ENCODE data around the gene PIK3CB.
"Not testable (repeated sequence)": the region's sequence is repeated elsewhere in the genome, so short reads cannot be mapped to it uniquely, and the experiment has no call there.

PIK3CB gene

DNA sequence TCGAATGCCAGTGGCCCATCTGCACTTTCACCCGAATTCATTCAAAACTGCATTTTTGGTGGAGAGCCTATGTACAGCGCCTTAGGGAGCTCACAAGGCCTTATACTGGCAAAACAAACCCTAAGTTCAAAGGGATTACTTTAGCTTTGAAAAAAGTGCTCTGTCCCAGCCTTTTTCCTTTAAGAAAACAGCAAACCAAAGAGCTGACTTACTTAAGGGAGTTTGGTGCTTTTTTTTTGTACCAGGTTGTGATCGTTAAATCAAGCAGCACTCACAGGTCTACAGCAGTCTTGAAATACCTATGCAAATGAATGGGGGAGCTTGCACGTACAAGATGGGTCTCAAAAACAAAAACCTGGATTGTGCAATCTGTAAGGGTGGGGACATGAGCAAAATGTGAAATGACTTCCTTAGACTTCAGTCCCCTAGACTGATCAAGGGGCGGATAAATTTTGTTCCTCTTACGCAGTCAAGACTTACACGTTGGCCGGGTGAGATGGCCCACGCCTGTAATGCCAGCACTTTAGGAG lies 11.6 kb upstream of the PIK3CB start:
- DNase-seq = no peak

DNA sequence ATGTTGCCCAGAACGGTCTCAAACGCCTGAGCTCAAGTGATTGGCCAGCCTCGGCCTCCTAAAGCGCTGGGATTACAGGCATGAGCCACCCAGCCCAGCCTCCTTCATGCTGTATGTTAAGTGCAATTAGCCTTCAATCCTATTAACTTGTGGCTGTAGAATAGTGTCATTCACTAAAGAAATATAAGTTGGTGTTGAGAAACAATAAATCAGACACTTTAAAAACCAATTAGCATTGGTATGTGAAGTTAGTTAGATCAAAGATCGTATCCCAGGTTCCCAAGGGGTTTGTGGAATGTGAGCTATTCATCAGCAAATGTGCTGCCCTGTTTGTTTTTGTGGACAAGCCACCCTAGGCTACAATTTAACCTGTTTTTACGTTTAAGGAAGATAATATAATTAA lies 11.0 kb upstream of the PIK3CB start:
- DNase-seq = no peak

DNA sequence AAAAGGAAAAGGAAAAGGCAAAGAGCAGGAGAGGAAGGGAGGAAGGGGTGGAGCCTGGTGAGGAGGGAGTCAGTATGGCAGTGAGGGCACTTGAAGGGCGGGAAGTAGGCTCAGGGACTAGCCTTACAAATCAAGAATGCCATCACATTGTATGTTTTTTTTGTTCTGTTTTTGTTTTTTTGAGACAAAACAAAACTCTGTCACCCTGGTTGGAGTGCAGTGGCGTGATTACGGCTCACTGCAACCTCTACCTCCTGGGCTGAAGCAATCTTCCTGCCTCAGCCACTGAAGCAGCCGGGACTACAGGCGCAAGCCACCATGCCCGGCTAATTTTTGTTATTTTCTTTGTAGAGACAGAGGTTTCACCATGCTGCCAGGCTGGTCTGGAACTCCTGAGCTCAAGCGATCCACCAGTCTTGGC lies 10.5 kb upstream of the PIK3CB start:
- DNase-seq = no peak

DNA sequence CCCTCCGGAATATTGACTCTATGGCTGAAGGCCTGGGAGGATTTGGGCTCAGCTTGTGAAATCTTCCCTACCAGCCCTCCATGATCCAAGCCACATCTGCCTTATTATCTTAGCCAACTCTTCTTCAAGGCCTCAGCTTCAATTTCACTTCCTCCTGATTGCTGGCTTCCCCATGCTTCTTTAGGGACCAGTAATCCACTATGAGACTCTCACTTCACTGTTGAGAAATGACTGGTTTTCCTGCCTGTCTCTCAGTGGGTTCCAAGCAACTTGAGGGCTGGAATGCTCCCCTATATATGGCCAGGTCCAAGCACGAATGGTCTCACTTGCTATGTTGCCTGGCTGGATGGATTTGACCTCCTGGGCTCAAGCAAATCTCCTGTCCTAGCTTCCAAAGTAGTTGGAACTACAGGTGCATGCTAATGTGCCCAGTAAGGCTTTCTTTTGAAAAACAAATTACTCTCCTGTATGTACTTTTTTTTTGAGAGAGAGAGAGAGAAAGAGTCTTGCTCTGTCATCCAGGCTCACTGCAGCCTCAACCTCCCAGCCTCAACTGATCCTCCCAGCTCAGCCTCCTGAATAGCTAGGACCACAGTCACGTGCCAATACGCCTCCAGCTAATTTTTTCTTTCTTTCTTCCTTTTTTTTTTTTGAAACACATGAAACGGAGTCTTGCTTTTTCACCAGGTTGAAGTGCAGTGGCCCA lies 7.9 kb upstream of the PIK3CB start:
- DNase-seq = no peak

DNA sequence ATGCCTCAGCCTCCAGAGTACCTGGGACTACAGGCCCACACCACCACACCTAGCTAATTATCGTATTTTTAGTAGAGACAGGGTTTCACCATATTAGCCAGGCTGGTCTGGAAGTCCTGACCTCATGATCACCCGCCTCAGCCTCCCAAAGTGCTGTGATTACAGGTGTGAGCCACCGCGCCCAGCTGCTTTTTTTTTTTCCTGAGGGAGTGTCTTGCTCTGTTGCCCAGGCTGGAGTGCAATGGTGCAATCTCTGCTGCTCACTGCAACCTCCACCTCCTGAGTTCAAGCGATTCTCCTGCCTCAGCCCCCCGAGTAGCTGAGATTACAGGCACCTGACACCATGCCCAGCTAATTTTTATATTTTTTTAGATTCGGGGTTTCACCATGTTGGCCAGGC lies 3.7 kb upstream of the PIK3CB start:
- DNase-seq = not testable (repeated sequence)

DNA sequence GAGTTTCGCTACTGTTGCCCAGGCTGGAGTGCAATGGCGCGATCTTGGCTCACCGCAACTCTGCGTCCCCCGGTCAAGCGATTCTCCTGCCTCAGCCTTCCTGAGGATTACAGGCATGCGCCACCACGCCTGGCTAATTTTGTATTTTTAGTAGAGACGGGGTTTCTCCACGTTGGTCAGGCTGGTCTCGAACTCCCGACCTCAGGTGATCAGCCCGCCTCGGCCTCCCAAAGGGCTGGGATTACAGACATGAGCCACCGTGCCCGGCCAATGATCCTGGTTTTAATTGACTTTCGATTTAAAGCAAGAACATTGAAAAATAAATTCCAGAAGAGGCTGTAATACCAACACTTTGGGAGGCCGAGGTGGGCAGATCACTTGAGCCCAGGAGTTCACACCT lies 1.1 kb upstream of the PIK3CB start:
- not testable (repeated sequence) for DNase-seq

DNA sequence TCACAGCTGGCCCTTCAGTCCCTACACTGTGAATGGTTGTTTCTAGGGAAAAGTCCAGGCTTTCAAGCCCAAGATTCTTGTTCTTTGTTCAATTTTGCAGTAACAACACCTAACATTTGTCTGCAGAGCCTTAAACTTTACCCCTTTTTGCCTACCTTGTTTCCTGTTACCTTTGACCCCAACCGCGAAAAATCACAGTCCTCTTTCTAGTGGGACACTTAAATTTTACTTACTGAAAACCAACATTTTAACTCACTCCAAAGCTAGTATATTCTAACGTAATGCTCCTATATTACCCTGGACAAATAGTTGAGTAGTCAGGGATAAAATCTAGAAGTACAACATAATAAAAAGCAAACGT lies 649 bp upstream of the PIK3CB start:
- no peak for DNase-seq

DNA sequence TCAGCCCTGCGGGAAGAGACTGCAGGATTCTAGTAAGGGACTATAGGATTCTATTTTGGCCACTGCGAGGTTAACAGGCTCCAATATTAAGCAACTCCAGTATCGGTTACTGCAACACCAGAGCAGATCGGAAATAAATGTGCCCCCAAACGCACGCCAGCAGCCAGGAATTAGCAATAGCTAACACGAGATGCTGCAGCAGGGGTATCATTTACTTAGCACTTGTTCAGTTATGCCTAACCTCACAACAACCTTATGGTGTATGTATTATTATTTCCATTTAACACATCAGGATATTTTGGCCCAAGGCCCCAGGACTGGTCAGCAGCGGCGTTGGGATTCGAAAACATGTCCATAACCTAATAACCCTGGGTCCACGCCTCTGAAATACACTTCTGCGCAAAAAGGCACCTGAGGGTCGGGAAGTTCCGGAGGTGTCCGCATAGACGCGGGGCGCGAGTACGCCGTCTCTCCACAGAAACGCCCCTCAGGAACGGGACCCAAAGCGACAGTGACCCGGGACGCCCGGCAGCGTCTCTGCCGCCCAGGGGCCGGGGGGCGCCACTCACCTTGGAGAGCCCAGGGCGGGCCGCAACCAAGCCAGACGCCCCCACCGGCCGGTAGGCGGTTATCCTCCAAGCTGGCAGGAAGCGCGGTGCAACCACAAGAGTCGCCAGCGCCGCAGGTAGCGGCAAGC lies 681 bp downstream of the PIK3CB start:
- DNase-seq = no peak

DNA sequence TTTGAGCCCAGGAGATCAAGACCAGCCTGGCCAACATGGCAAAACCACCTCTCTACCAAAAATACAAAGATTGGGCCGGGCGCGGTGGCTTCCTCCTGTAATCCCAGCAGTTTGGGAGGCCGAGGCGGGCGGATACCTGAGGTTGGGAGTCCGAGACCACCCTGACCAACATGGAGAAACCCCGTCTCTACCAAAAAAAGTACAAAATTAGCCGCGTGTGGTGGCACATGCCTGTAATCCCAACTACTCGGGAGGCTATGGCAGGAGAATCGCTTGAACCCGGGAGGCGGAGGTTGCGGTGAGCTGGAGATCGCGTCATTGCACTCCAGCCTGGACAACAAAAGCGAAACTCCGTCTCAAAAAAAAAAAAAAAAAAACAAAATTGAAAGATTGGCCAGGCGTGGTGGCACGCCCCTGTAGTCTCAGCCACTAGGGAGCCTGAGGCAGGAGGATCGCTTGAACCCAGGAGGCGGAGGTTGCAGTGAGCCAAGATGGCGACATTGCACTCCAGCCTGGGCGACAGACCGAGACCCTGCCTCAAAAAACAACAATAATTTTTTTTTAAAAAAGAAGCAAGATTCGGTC lies 2.2 kb downstream of the PIK3CB start:
- not testable (repeated sequence) for DNase-seq

DNA sequence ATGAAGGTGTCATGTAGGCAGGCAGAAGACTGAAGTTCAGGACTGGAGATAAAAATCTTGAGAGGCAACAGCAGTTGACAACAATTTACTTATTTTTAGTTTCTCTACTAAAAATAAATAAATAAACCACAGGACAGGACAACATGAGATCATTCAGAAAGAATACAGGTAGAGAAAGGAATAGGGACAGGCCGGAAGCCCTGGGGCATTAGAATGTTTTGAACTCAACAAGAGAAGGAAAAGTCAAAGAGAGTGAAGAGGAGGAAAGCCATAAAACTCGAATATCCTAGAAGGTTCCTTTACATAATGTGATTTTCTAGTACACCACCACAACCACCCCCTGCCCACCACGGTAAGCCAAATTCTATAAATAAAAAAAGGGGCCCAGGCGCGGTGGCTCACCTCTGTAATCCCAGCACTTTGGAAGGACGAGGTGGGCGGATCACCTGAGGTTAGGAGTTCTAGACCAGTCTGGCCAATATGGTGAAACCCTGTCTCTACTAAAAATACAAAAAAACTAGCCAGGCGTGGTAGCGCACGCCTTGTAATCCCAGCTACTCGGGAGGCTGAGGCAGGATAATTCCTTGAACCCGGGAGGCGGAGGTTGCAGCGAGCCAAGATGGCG lies 4.7 kb downstream of the PIK3CB start:
- no peak for DNase-seq

DNA sequence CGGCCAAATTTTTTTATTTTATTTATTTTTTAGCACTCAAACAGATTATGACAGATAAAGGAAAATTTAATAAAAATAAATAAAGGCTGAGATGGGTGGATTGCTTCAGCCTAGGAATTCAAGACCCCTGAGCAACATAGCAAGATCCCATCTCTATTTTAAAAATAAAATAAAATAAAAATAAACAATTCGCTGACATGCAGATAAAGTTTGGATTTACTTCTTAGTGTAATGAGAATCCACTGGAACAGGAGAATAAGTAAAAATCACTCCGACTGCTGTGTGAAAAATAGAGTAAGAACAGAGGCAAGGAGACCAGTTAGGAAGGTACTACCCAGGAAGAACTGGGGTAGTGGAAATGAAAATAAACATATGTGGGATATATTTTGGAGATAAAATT lies 5.6 kb downstream of the PIK3CB start:
- no peak for DNase-seq

DNA sequence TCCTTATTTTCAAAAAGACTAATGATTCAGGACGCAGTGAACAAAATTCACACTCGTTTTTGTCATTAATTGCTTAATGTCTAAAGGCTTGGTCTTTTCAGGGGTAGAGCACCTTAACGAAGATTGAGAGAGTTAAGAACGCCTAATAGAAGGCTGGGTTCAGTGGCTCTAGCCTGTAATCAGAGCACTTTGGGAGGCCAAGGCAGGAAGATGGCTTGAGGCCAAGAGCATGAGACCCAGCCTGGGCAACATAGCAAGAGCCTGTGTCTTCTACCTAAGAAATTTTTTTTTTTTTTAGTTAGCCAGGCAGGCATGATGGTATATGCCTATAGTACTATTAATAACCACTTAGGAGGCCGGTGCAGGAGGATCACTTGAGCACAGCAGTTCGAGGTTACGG lies 7.5 kb downstream of the PIK3CB start:
- no peak for DNase-seq

DNA sequence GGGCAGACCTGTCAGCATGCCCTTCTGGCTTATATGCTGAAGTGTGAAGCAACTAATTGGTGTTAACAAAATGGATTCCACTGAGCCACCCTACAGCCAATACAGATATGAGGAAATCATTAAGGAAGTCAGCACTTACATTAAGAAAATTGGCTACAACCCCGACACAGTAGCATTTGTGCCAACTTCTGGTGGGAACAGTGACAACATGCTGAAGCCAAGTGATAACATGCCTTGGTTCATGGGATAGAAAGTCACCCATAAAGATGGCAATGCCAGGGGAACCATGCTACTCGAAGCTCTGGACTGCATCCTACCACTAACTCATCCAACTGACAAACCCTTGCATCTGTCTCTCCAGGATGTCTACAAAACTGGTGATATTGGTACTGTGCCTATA lies 9.4 kb downstream of the PIK3CB start:
- DNase-seq = no peak

DNA sequence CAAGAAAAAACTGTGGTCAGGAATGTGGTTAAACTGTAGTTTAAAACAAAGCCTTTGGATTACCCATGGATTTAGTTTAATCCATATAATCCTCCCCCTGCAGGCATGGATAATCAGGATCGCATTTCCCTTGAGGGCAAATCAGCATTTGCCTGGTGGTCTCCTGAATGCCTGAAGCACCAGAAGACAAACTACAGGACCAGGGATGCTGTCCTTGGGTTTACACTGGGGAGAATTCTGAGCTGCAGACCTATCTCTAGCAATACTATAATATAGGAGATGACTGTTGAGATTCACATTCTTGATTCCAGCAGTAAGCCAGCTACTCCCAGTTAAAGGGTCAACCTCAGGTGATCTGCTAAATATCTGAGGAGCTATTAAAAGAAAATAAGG lies 10.6 kb downstream of the PIK3CB start:
- peak; percentile 22 for DNase-seq

DNA sequence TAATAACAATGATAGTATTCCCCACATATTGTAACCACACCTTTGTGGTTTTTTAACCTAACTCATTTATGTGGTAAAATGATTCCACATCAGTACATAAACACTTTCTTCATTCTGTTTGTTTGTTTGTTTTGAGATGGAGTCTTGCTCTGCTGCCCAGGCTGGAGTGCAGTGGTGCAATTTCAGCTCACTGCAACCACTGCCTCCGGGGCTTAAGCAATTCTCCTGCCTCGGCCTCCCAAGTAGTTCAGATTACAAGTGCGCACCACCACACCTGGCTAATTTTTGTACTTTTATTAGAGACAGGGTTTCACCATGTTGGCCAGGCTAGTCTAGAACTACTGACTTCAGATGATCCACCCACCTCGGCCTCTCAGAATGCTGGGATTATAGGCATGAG lies 14.3 kb downstream of the PIK3CB start:
- DNase-seq = peak; percentile 3

DNA sequence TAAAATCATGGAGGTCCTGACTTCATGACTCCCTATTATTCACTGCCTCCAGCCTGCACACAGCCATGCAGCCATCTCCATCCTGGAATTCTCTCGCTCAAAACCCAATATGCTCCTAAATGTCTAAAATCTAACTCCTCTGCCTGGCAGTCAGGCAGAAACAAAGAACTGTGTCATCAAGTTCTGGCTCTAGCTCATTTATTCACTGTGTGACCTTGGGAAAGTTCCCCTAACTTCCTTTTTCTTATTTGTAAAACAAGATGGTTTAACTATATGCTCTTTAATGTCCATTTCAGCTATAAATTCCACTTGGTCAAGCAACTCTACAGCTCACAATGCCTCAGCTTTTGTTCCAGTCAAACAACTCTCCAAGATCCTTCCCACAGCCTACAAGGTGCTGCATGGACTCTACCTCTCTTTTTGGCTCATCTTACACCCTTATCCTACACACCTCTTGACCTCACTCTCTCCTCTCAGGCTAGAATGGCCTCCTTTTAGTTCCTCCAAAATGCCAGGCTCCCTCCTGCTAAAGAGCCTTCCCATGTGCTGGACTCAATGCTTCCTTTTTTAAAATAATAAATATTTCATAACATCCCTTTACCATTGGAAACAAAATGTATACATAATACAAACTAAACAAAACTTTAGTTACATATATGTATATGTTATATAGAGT lies 16.4 kb downstream of the PIK3CB start:
- no peak for DNase-seq

DNA sequence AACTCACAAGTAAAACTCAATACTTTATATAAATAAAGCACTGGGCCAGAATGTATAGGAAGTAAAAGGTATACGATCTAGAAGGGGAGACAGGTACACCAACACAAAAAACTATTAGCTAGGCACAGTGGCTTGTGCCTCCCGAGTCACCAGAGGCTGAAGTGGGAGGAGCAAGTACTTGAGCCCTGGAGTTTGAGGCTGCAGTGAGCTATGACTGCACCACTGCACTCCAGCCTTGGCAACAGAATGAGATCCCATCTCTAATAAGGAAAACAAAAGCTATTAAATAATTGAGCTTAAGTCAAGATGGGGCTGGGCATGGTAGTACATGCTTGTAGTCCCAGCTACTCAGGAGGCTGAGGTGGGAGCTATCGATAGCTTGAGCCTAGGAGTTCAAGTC lies 17.0 kb downstream of the PIK3CB start:
- DNase-seq = peak; percentile 5

DNA sequence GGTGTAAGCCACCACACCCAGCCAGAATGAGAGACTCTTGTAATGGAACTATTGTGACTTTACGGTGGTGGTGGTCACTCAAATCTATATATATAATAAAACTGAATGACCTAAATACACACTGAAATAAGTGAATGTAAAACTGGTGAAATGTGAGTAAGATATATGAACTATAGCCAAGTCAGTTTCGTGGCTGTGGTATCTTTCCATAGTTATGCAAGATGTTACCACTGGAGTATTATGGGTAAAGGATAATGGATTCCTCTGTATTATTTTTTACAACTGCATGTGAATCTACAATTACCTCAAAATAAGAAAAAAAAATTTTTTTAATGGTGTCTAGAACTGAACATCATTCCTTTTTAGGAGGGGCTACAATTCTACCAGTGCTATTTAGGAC lies 21.9 kb downstream of the PIK3CB start:
- DNase-seq = no peak

DNA sequence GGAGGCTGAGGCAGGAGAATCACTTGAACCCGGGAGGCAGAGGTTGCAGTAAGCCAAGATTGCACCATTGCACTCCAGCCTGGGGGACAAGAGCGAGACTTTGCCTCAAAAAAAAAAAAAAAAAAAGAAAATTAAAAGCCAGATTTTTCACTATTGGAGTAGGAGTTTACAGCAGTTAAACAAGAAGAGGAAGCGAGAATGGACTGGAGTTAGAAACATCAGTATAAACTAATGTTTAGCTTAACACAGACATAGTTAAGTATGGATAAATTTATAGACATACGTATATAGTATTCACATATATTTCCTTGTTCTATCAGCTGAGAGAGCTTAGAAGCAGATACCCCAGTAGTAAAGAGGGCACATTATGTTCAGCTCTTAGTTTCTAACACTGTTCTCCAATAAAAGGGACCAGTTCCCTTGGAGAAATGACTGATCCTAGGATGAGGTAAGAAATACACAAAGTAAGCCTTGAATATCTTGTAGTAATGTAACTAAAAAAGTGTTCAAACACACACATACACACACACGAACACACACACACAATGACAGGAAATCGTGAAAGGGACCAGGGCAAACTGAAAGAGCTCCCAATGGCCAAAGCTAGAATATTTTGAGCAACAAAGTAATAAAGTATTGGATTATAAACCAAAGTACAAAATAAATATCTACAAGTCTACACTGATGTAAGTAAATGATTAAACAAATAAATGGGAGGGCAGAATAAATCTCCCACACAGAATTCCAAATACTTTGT lies 25.1 kb downstream of the PIK3CB start:
- DNase-seq = no peak

DNA sequence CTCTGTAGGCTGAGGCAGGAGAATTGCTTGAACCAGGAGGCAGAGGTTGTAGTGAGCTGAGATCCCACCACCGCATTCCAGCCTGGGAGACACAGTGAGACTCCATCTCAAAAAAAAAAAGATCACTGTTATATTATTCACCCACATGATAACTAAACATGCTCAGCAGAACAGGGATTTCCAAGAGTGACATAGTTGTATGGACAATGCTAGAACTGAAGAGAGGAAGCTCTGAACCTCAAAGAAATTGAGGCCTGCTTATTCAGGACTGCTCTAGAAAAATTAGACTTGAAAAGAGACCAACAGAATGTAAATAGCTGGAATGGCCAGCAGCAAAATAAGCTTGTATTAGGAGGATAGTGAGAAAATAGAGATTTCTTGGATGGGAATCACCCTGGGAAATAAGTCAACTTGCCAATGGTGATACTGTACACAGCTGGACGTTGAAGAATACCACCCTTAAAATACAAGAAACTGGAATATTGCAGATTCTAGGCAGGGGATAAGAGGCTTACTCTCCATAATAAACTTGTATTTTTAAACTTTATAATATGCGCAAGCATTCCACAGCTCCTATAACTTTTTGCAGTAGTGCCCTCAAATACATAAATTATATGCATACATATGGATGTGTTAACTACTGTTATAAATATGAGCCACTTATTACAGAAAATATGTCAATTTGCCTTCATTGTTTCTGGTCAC lies 28.2 kb downstream of the PIK3CB start:
- DNase-seq = no peak

DNA sequence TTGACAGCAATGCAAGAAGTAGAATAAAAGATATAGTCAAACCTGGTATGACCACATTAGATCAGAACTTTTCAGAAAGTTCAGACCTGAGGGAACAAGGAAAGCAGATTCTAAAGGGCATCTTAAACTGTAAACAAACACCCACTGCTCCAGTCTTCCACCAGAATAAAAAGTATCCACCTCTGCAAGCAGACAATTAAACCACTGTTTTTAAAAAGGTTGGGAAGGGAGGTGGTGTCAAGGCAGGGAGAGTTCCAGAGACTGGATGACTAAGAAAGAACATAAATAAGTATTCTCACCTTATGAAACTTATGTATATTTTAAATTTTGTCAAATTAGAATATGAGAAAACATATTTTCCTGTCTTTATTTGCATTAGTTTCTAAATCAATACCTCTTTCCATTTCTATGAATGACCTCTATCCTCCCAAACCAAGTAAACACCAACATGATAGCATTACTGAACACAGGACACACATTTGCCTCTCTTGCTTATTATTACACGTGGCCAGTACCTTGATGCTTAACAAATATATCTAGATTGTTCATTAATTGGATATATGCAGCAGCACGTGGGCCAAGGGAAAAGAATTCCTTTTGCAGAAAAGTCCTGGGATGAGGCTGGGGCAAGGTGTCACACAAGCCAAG lies 31.6 kb downstream of the PIK3CB start:
- no peak for DNase-seq

Data from kidney glomerular epithelial cell (primary cell).